Ishikawa (cell line): ENCODE measurements around the gene EXOC3L2.

Source experiments
- CEBPB ChIP-seq: IDR thresholded peaks from 2 replicates; pipeline ENCODE4 v1.6.1; 2012
- CREB1 ChIP-seq: IDR thresholded peaks from 2 replicates; pipeline ENCODE4 v1.6.1; 2012; ENCODE audit warnings: low read depth
- EGR1 ChIP-seq: IDR thresholded peaks from 2 replicates; pipeline ENCODE4 v1.6.1; 2012
- EP300 ChIP-seq: IDR thresholded peaks from 2 replicates; pipeline ENCODE4 v1.6.1; 2012; ENCODE audit warnings: borderline replicate concordance
- MAX ChIP-seq: IDR thresholded peaks from 2 replicates; pipeline ENCODE4 v1.6.1; 2012
- RAD21 ChIP-seq: IDR thresholded peaks from 2 replicates; pipeline ENCODE4 v1.6.1; 2012; ENCODE audit warnings: low read depth
- TAF1 ChIP-seq: IDR thresholded peaks from 2 replicates; pipeline ENCODE4 v1.6.1; 2012; ENCODE audit warnings: low read depth, mild to moderate bottlenecking
- TCF12 ChIP-seq: IDR thresholded peaks from 2 replicates; pipeline ENCODE4 v1.6.1; 2012; ENCODE audit warnings: low read depth
- YY1 ChIP-seq: IDR thresholded peaks from 2 replicates; pipeline ENCODE4 v1.6.1; 2012; ENCODE audit warnings: low read depth
- TF ChIP-seq, protein P1 (sequence below): IDR thresholded peaks from 2 replicates; pipeline ENCODE4 v1.6.1; 2012

- TF ChIP-seq TAF1 (no peak), CEBPB (no peak), MAX (no peak), EP300 (no peak), CREB1 (no peak), YY1 (no peak), RAD21 (no peak), EGR1 (no peak), TCF12 (no peak)
- TF ChIP-seq, protein P1, sequence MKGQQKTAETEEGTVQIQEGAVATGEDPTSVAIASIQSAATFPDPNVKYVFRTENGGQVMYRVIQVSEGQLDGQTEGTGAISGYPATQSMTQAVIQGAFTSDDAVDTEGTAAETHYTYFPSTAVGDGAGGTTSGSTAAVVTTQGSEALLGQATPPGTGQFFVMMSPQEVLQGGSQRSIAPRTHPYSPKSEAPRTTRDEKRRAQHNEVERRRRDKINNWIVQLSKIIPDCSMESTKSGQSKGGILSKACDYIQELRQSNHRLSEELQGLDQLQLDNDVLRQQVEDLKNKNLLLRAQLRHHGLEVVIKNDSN, result no peak
These were observed 943 bp downstream of the EXOC3L2 start for GRCh38 chr19:45244133-45244794.
